Measurements from ENCODE around the gene IL31.

The IL31 gene

DNA sequence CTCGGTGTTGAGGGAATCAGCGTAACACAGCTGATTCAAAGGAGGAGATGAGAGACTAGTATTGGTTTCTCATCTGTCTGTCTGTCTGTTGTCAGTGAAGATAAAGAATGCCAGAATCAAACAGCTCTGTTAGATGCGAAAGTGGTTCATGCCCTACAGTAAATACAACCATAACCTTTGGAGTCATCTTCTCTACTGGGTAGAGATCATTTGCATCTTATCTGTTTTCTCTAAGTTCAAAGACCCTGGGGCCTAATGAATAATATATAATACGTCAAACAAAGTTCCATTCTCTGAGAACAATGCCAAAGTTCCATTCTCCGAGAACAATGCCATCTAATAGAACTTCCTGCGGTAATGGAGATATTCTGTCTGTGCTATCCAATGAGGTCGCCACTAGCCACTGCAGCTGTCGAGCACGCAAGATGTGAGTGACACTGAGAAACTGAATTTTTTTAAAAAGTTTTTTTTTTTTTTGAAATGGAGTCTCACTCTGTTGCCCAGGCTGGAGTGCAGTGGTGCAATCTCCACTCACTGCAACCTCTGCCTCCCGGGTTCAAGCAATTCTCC, 6.6 kb downstream of the IL31 start:
- in situ Hi-C loops (cut with HindIII; ENCODE audit: low sequenced_read_pairs) = no loop called here

DNA sequence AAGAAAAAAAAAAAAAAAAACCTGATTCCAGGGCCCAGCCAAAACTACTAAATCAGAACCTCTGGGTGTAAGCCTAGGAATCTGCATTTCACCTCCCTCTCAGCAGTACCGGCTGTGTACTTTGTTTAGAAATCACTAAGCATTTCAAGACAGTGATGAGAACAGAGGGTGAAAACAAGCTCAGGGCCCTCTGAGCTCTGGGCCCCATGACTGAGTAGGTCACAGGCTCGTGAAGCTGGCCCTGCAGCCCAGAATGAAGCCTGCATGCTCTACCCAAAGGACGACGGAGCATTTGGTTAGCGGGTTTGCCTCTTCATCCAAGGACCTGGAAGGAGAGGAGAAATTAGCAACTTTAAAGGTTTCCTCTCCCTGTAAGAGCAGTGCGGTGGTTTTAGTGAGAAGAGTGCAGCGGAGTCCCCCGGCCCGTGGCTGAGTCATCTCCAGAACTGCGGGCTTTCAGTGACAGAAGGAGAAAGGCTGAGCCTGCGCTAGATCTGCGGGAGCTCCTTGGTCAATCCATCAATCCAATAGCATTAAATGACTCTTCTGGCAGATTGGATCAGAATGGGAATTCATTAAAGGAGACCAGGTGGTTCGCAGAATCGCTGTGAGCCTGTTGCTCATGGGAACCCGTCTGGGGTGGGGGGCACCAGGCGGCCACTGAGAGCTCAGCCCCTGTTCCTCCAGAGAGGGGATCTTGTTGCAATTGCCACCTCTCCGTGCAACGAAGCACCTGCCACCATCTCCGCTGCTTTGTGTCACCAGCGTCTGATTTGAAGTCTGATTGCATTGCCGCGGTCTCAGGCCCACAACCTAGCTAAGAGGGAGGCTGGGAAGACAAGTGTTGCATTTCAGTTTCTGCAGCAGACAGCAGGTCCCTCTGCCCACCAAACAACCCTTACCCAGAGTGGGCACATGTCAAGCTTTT, 7.3 kb downstream of the IL31 start:
- in situ Hi-C loops (cut with HindIII; ENCODE audit: low sequenced_read_pairs) = no loop called here
- no peak overlapping the region for H3K4me3 ChIP-seq (ENCODE audit: low read depth, low read length)
- TF ChIP-seq, protein P1, sequence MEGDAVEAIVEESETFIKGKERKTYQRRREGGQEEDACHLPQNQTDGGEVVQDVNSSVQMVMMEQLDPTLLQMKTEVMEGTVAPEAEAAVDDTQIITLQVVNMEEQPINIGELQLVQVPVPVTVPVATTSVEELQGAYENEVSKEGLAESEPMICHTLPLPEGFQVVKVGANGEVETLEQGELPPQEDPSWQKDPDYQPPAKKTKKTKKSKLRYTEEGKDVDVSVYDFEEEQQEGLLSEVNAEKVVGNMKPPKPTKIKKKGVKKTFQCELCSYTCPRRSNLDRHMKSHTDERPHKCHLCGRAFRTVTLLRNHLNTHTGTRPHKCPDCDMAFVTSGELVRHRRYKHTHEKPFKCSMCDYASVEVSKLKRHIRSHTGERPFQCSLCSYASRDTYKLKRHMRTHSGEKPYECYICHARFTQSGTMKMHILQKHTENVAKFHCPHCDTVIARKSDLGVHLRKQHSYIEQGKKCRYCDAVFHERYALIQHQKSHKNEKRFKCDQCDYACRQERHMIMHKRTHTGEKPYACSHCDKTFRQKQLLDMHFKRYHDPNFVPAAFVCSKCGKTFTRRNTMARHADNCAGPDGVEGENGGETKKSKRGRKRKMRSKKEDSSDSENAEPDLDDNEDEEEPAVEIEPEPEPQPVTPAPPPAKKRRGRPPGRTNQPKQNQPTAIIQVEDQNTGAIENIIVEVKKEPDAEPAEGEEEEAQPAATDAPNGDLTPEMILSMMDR (IDR thresholded peaks at IDR 0.05; ENCODE audit: low read depth, low read length, missing control alignments) = no peak
- no peak for DNase-seq (ENCODE audit: low read depth)

More for the DNA sequence above, 6.6 kb downstream of the IL31 start:
- no peak overlapping the region for H3K4me3 ChIP-seq (ENCODE audit: low read depth, low read length)
- DNase-seq (ENCODE audit: low read depth) = no peak
- TF ChIP-seq, protein P1 (IDR thresholded peaks at IDR 0.05; ENCODE audit: low read depth, low read length, missing control alignments) = no peak

DNA sequence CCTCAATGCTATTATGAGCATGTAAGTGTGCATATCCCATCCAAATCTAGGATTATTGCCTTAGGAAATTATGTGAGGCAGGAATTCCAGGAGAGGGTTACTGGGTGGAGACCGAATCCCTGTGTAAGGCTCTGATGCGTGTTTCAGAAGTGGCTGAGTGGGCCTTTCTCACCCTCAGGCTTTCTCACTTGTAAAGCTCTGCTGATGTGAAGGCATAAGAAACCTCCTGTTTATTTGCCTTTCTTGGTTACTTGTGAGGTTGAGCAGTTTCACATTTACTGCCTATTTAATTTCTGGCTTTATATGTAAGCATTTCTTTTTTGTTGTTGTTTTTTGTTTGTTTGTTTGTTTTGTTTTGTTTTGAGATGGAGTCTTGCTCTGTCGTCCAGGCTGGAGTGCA, 11.0 kb downstream of the IL31 start:
- TF ChIP-seq, protein P1 (IDR thresholded peaks at IDR 0.05; ENCODE audit: low read depth, low read length, missing control alignments) = no peak
- no peak for DNase-seq (ENCODE audit: low read depth)
- H3K4me3 ChIP-seq (ENCODE audit: low read depth, low read length) = no peak overlapping the region
- in situ Hi-C loops (cut with HindIII; ENCODE audit: low sequenced_read_pairs) = no loop called here

DNA sequence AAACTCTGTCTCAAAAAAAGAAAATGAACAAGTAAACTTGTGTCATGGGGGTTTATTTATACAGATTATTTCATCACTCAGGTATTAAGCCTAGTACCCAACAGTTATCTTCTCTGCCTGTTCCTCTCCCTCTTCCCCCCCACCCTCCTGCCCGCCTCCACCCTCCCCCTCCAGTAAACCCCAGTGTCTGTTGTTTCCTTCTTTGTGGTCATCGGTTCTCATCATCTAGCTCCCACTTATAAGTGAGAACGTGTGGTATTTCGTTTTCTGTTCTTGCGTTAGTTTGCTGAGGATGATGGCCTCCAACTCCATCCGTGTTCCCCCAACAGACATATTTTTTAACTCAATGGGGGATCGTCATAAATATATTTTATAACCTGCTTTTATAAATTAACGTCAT, 12.3 kb downstream of the IL31 start:
- TF ChIP-seq, protein P1 (IDR thresholded peaks at IDR 0.05; ENCODE audit: low read depth, low read length, missing control alignments) = no peak
- DNase-seq (ENCODE audit: low read depth) = no peak
- no peak overlapping the region for H3K4me3 ChIP-seq (ENCODE audit: low read depth, low read length)
- in situ Hi-C loops (cut with HindIII; ENCODE audit: low sequenced_read_pairs) = no loop called here

DNA sequence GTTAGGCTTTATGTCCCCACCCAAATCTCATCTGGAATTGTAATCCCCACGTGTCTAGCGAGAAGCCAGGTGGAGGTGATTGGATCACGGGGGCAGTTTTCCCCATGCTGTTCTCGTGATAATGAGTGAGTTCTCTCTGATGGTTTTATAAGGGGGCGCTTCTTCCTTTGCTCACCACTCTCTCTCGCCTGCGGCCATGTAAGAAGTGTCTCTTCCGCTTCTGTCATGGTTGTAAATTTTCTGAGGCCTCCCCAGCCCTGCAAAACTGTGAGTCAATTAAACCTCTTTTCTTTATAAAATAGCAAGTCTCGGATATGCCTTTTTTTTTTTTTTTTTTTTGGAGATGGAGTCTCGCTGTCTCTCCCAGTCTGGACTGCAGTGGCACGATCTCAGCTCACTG, 13.3 kb downstream of the IL31 start:
- in situ Hi-C loops (cut with HindIII; ENCODE audit: low sequenced_read_pairs) = no loop called here
- no peak for DNase-seq (ENCODE audit: low read depth)
- TF ChIP-seq, protein P1 (IDR thresholded peaks at IDR 0.05; ENCODE audit: low read depth, low read length, missing control alignments) = no peak
- H3K4me3 ChIP-seq (ENCODE audit: low read depth, low read length) = no peak overlapping the region

DNA sequence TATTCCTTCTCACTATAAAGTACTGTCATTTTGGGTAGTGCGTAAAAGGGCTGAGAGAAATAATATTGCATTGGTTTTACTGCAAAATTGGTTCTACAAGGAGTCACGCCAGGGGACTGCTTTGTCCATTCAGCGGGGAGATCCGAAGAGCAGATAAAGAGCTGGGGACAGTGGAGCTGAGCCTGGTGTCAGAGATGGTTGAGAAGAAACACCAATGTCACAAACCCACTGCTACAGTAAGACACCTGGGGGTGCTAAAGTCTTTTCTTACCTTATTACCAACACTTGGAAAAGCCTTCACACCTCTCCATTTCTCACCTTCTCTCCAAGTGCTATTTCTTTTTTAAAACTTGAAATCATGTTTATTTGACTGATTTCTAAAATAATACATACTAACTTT, 14.1 kb downstream of the IL31 start:
- H3K4me3 ChIP-seq (ENCODE audit: low read depth, low read length) = no peak overlapping the region
- in situ Hi-C loops (cut with HindIII; ENCODE audit: low sequenced_read_pairs) = no loop called here
- DNase-seq (ENCODE audit: low read depth) = no peak
- TF ChIP-seq, protein P1 (IDR thresholded peaks at IDR 0.05; ENCODE audit: low read depth, low read length, missing control alignments) = no peak
